HEK293 (cell line): ENCODE data around the gene OR52K2.

Source experiments
- CTCF ChIP-seq: fragments of 450-650 bp; formaldehyde crosslinking; IDR thresholded peaks from 2 replicates; pipeline ENCODE4 v1.5.1; 2016; ENCODE audit warnings: missing biosample characterization, missing genetic modification characterization
- HOXA7 ChIP-seq: sonication (generic); formaldehyde crosslinking; IDR thresholded peaks from 2 replicates; pipeline ENCODE4 v1.8.1; 2022; ENCODE audit warnings: missing genetic modification reagents, borderline replicate concordance
- PBX3 ChIP-seq: sonication (generic); formaldehyde crosslinking; IDR thresholded peaks from 2 replicates; pipeline ENCODE4 v1.8.1; 2022; ENCODE audit warnings: mild to moderate bottlenecking, moderate library complexity, missing genetic modification reagents
- SCRT2 ChIP-seq: fragments of 450-650 bp; formaldehyde crosslinking; IDR thresholded peaks from 2 replicates; pipeline ENCODE4 v1.5.1; 2016; ENCODE audit warnings: missing biosample characterization, missing genetic modification characterization
- ZNF140 ChIP-seq: fragments of 450-650 bp; formaldehyde crosslinking; IDR thresholded peaks from 2 replicates; pipeline ENCODE4 v1.5.1; 2016; ENCODE audit warnings: missing biosample characterization, missing genetic modification characterization
- ZNF19 ChIP-seq: fragments of 450-650 bp; formaldehyde crosslinking; IDR thresholded peaks from 2 replicates; pipeline ENCODE4; 2016; ENCODE audit warnings: missing biosample characterization, missing genetic modification characterization, low read depth
- ZNF280D ChIP-seq: fragments of 450-650 bp; formaldehyde crosslinking; IDR thresholded peaks from 2 replicates; pipeline ENCODE4 v1.5.1; 2016; ENCODE audit warnings: missing biosample characterization, missing genetic modification characterization
- ZNF366 ChIP-seq: fragments of 450-650 bp; formaldehyde crosslinking; conservative IDR thresholded peaks from 2 replicates; pipeline ENCODE4 v1.5.1; 2016; ENCODE audit warnings: missing biosample characterization, missing genetic modification characterization
- ZNF558 ChIP-seq: fragments of 450-650 bp; formaldehyde crosslinking; IDR thresholded peaks from 2 replicates; pipeline ENCODE4 v1.5.1; 2016; ENCODE audit warnings: missing biosample characterization, missing genetic modification characterization
- ZNF670 ChIP-seq: fragments of 450-650 bp; formaldehyde crosslinking; IDR thresholded peaks from 2 replicates; pipeline ENCODE4 v1.5.1; 2016; ENCODE audit warnings: missing biosample characterization, missing genetic modification characterization, low read depth
- ZNF837 ChIP-seq: fragments of 450-650 bp; formaldehyde crosslinking; IDR thresholded peaks from 2 replicates; pipeline ENCODE4 v1.5.1; 2016; ENCODE audit warnings: missing biosample characterization, missing genetic modification characterization
- TF ChIP-seq, protein P1 (sequence below): fragments of 450-650 bp; formaldehyde crosslinking; IDR thresholded peaks from 2 replicates; pipeline ENCODE4 v1.5.1; 2016; ENCODE audit warnings: missing biosample characterization, missing genetic modification characterization
- TF ChIP-seq, protein P2 (sequence below): fragments of 450-650 bp; formaldehyde crosslinking; conservative IDR thresholded peaks from 2 replicates; pipeline ENCODE4 v1.5.1; 2016; ENCODE audit warnings: low read depth, missing biosample characterization, missing genetic modification characterization
- TF ChIP-seq, protein P3 (sequence below): fragments of 450-650 bp; formaldehyde crosslinking; conservative IDR thresholded peaks from 2 replicates; pipeline ENCODE4 v1.5.1; 2016; ENCODE audit warnings: low read depth, missing biosample characterization, missing genetic modification characterization

DNA sequence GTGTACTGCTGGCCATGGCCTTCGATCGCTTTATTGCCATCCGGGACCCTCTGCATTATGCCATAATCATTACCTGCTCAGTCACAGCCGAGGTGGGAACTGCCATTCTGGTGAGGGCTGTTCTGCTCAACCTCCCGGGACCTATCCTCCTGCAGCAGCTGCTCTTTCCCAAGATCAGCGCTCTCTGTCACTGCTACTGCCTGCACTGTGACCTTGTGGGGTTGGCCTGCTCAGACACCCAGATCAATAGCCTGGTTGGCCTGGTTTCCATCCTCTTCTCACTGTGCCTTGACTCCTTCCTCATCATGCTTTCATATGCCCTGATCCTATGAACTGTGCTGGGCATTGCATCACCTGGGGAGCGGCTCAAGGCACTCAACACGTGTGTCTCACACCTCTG is 30.7 kb upstream of the OR52K2 start:
- TF ChIP-seq ZNF280D (tag by site-specific recombination) (no peak), ZNF670 (tag by site-specific recombination) (no peak), ZNF140 (tag by site-specific recombination) (no peak), PBX3 (no peak), HOXA7 (CRISPR knock-in tag) (no peak), ZNF558 (tag by site-specific recombination) (no peak), CTCF (tag by site-specific recombination) (no peak), ZNF366 (tag by site-specific recombination) (no peak), SCRT2 (no peak), ZNF837 (tag by site-specific recombination) (no peak), ZNF19 (tag by site-specific recombination) (no peak)
- TF ChIP-seq, protein P1, sequence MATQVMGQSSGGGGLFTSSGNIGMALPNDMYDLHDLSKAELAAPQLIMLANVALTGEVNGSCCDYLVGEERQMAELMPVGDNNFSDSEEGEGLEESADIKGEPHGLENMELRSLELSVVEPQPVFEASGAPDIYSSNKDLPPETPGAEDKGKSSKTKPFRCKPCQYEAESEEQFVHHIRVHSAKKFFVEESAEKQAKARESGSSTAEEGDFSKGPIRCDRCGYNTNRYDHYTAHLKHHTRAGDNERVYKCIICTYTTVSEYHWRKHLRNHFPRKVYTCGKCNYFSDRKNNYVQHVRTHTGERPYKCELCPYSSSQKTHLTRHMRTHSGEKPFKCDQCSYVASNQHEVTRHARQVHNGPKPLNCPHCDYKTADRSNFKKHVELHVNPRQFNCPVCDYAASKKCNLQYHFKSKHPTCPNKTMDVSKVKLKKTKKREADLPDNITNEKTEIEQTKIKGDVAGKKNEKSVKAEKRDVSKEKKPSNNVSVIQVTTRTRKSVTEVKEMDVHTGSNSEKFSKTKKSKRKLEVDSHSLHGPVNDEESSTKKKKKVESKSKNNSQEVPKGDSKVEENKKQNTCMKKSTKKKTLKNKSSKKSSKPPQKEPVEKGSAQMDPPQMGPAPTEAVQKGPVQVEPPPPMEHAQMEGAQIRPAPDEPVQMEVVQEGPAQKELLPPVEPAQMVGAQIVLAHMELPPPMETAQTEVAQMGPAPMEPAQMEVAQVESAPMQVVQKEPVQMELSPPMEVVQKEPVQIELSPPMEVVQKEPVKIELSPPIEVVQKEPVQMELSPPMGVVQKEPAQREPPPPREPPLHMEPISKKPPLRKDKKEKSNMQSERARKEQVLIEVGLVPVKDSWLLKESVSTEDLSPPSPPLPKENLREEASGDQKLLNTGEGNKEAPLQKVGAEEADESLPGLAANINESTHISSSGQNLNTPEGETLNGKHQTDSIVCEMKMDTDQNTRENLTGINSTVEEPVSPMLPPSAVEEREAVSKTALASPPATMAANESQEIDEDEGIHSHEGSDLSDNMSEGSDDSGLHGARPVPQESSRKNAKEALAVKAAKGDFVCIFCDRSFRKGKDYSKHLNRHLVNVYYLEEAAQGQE (tag by site-specific recombination): no peak
- TF ChIP-seq, protein P2, sequence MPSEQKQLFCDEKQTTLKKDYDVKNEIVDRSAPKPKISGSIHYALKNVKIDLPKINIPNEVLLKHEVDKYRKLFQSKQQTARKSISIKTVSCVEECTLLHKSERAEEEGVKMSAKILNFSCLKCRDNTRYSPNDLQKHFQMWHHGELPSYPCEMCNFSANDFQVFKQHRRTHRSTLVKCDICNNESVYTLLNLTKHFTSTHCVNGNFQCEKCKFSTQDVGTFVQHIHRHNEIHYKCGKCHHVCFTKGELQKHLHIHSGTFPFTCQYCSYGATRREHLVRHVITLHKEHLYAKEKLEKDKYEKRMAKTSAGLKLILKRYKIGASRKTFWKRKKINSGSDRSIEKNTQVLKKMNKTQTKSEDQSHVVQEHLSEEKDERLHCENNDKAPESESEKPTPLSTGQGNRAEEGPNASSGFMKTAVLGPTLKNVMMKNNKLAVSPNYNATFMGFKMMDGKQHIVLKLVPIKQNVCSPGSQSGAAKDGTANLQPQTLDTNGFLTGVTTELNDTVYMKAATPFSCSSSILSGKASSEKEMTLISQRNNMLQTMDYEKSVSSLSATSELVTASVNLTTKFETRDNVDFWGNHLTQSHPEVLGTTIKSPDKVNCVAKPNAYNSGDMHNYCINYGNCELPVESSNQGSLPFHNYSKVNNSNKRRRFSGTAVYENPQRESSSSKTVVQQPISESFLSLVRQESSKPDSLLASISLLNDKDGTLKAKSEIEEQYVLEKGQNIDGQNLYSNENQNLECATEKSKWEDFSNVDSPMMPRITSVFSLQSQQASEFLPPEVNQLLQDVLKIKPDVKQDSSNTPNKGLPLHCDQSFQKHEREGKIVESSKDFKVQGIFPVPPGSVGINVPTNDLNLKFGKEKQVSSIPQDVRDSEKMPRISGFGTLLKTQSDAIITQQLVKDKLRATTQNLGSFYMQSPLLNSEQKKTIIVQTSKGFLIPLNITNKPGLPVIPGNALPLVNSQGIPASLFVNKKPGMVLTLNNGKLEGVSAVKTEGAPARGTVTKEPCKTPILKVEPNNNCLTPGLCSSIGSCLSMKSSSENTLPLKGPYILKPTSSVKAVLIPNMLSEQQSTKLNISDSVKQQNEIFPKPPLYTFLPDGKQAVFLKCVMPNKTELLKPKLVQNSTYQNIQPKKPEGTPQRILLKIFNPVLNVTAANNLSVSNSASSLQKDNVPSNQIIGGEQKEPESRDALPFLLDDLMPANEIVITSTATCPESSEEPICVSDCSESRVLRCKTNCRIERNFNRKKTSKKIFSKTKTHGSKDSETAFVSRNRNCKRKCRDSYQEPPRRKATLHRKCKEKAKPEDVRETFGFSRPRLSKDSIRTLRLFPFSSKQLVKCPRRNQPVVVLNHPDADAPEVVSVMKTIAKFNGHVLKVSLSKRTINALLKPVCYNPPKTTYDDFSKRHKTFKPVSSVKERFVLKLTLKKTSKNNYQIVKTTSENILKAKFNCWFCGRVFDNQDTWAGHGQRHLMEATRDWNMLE (tag by site-specific recombination): no peak
- TF ChIP-seq, protein P3, sequence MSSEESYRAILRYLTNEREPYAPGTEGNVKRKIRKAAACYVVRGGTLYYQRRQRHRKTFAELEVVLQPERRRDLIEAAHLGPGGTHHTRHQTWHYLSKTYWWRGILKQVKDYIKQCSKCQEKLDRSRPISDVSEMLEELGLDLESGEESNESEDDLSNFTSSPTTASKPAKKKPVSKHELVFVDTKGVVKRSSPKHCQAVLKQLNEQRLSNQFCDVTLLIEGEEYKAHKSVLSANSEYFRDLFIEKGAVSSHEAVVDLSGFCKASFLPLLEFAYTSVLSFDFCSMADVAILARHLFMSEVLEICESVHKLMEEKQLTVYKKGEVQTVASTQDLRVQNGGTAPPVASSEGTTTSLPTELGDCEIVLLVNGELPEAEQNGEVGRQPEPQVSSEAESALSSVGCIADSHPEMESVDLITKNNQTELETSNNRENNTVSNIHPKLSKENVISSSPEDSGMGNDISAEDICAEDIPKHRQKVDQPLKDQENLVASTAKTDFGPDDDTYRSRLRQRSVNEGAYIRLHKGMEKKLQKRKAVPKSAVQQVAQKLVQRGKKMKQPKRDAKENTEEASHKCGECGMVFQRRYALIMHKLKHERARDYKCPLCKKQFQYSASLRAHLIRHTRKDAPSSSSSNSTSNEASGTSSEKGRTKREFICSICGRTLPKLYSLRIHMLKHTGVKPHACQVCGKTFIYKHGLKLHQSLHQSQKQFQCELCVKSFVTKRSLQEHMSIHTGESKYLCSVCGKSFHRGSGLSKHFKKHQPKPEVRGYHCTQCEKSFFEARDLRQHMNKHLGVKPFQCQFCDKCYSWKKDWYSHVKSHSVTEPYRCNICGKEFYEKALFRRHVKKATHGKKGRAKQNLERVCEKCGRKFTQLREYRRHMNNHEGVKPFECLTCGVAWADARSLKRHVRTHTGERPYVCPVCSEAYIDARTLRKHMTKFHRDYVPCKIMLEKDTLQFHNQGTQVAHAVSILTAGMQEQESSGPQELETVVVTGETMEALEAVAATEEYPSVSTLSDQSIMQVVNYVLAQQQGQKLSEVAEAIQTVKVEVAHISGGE (tag by site-specific recombination): no peak
